ENCODE results near the gene PIK3C2G. TPM values are rescaled to one million over a fixed set of nuclear protein-coding genes. Genes with fewer than 3 reads are reported as not detected.

PIK3C2G gene
- total and polyA plus RNA-seq, 10 of the 15 experiments (the other 5 are each of a cell fraction or from before 2014, with no cell fraction given): not detected

DNA sequence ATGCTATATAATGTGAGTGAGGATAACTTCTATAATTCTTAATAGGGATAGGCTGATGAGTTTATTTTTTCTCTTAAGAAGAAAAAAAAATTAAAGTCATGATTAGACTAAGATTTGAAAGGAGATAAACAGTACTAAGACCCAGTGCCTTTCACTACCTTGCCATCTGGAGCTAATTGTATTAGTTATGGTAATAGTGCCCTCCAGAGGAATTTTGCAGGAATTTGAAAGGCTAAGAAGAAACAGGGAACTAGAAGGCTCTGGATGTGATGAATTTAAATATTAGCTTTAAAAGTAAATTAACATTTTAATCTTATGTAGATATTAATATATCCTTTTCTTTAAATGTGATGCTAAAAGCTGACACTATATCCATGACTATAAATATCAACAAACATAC lies 36.6 kb upstream of the PIK3C2G start:
- no peaks in the 10 kb centered on the region for H3K4me1 ChIP-seq (ENCODE audit: control insufficient read depth, insufficient read depth, low read length)
- H3K27me3 ChIP-seq (replicated peaks in 1 of 2; ENCODE audit: control insufficient read depth in 2 of 2, insufficient read depth in 2 of 2, low read length in 1 of 2): no peaks in the 10 kb centered on the region
- H2AFZ ChIP-seq (ENCODE audit: control insufficient read depth, low read depth, low read length): no peak overlapping the region
- FAIRE-seq: no peak
- in situ Hi-C loops (cut with MboI): no loop called here
- no peaks in the 10 kb centered on the region for H4K20me1 ChIP-seq (ENCODE audit: control insufficient read depth, insufficient read depth)
- intact Hi-C loops (cut with micrococcal nuclease; ENCODE audit: unreplicated experiment): loop anchor here (1.0 to 2.0 kb wide), 2 partner anchors 66 to 84 kb away; no protein-coding TSS in a partner anchor
- H3K27ac ChIP-seq (ENCODE audit: control insufficient read depth, insufficient read depth): no peak overlapping the region
- no peak overlapping the region for H3K9ac ChIP-seq (ENCODE audit: control insufficient read depth, insufficient read depth, low read length)
- H3K36me3 ChIP-seq (ENCODE audit: control insufficient read depth in 2 of 2, insufficient read depth in 2 of 2, low read length in 1 of 2): no peaks in the 10 kb centered on the region
- H3K4me2 ChIP-seq (ENCODE audit: control insufficient read depth, insufficient read depth): no peak overlapping the region
- no peaks in the 10 kb centered on the region for H3K79me2 ChIP-seq (ENCODE audit: control insufficient read depth, insufficient read depth, low read length)
- ChIA-PET RAD21 (ENCODE audit: unreplicated experiment) (interaction anchor here (0.9 to 1.9 kb wide), 3 partner anchors 63 to 85 kb away, joined by 3 to 11 read pairs (median 4); no protein-coding TSS in a partner anchor), CTCF (interaction anchor here (0.5 to 1.3 kb wide), 7 partner anchors 13 to 1439 kb away, joined by 3 to 8 read pairs (median 5); no protein-coding TSS in a partner anchor), SMC1A (ENCODE audit: uncharacterized antibody, unreplicated experiment) (interaction anchor here (1.1 to 2.0 kb wide), 4 partner anchors 66 to 88 kb away, joined by 4 to 6 read pairs (median 5); no protein-coding TSS in a partner anchor), POLR2A (no interaction called here)
- no peak overlapping the region for H3K4me3 ChIP-seq
- BruUV-seq (replicated peaks): no TSS peak
- peak; percentile 37; the same call in 1 of the 3 replicates for ATAC-seq
- no peak for DNase-seq (ENCODE audit: low read depth, low spot score)
- no peaks in the 10 kb centered on the region for H3K9me3 ChIP-seq (replicated peaks; ENCODE audit: control insufficient read depth, insufficient read depth, low read length)
- TF ChIP-seq, protein P1, sequence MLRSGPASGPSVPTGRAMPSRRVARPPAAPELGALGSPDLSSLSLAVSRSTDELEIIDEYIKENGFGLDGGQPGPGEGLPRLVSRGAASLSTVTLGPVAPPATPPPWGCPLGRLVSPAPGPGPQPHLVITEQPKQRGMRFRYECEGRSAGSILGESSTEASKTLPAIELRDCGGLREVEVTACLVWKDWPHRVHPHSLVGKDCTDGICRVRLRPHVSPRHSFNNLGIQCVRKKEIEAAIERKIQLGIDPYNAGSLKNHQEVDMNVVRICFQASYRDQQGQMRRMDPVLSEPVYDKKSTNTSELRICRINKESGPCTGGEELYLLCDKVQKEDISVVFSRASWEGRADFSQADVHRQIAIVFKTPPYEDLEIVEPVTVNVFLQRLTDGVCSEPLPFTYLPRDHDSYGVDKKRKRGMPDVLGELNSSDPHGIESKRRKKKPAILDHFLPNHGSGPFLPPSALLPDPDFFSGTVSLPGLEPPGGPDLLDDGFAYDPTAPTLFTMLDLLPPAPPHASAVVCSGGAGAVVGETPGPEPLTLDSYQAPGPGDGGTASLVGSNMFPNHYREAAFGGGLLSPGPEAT (IDR thresholded peaks at IDR 0.05; ENCODE audit: low read depth): no peak
- TF ChIP-seq RBBP5 (conservative IDR thresholded peaks at IDR 0.05) (no peak), SIN3A (IDR thresholded peaks at IDR 0.05; ENCODE audit: low read depth, low read length) (no peak), SMC3 (IDR thresholded peaks at IDR 0.05; ENCODE audit: borderline replicate concordance, low read length) (peak; percentile 46; the same call in 1 of the 2 replicates), PBX3 (IDR thresholded peaks at IDR 0.05; ENCODE audit: insufficient replicate concordance, low read depth, low read length) (no peak), EZH2 (IDR thresholded peaks at IDR 0.05; ENCODE audit: borderline replicate concordance, control insufficient read depth, low read depth, low read length) (no peak), CHD2 (IDR thresholded peaks at IDR 0.05; ENCODE audit: borderline replicate concordance, low read depth, low read length) (no peak), E4F1 (IDR thresholded peaks at IDR 0.05; ENCODE audit: borderline replicate concordance, partially characterized antibody) (no peak), NR2C1 (IDR thresholded peaks at IDR 0.05) (no peak), RAD21 (IDR thresholded peaks at IDR 0.05; ENCODE audit: insufficient read depth, low read depth, low read length) (peak; percentile 72), MTA3 (IDR thresholded peaks at IDR 0.05; ENCODE audit: borderline replicate concordance, low read length) (no peak), MEF2B (IDR thresholded peaks at IDR 0.05; ENCODE audit: partially characterized antibody, poor library complexity, severe bottlenecking) (no peak), POLR2AphosphoS5 (IDR thresholded peaks at IDR 0.05; ENCODE audit: low read length) (no peak), SREBF1 (IDR thresholded peaks at IDR 0.05; ENCODE audit: low read length) (no peak), NBN (IDR thresholded peaks at IDR 0.05) (no peak), PAX5 (IDR thresholded peaks at IDR 0.05; ENCODE audit: borderline replicate concordance, low read depth, low read length) (no peak), ELK1 (IDR thresholded peaks at IDR 0.05; ENCODE audit: low read depth, low read length) (no peak), POLR2AphosphoS2 (IDR thresholded peaks at IDR 0.05; ENCODE audit: low read depth, low read length) (no peak), KDM1A (IDR thresholded peaks at IDR 0.05; ENCODE audit: borderline replicate concordance) (no peak)

All from GM12878 (cell line).